Measurements from ENCODE around the gene AFTPH. TPM values are rescaled to one million over a fixed set of nuclear protein-coding genes. Genes with fewer than 3 reads are reported as not detected.

The AFTPH gene
- total and polyA plus RNA-seq, 9 of the 15 experiments (the other 6 are each of a cell fraction or from before 2014, with no cell fraction given): 8.0 to 26.2 (median 13.8) TPM

- TF ChIP-seq HSF4 (CRISPR knock-in tag; IDR thresholded peaks at IDR 0.05; ENCODE audit: borderline replicate concordance): no peak
- TF ChIP-seq ELF4 (CRISPR knock-in tag; IDR thresholded peaks at IDR 0.05): 0 out of 2 replicates have a peak, but pooled peaks have one; percentile 27
- TF ChIP-seq ARNT (IDR thresholded peaks at IDR 0.05): no peak
- TF ChIP-seq THAP7 (CRISPR knock-in tag; IDR thresholded peaks at IDR 0.05): no peak
- no peak for TF ChIP-seq TFE3 (CRISPR knock-in tag; IDR thresholded peaks at IDR 0.05)
- TF ChIP-seq ETV6 (IDR thresholded peaks at IDR 0.05; ENCODE audit: borderline replicate concordance in 1 of 2, low read depth in 2 of 2, low read length in 1 of 2): no peak
- no peak for TF ChIP-seq ETV6 (CRISPR knock-in tag; IDR thresholded peaks at IDR 0.05; ENCODE audit: borderline replicate concordance)
- no peak for TF ChIP-seq ZNF75A (CRISPR knock-in tag; IDR thresholded peaks at IDR 0.05)
- no peak for TF ChIP-seq SFPQ (IDR thresholded peaks at IDR 0.05; ENCODE audit: low read depth, low read length)
- no peak for TF ChIP-seq POLR3A (IDR thresholded peaks at IDR 0.05; ENCODE audit: borderline replicate concordance, extremely low read depth, insufficient read depth, insufficient read length)
- TF ChIP-seq NR2C1 (IDR thresholded peaks at IDR 0.05): peak; percentile 63
- peak; percentile 79 for TF ChIP-seq NR2C1 (tag; IDR thresholded peaks at IDR 0.05)
- TF ChIP-seq JUNB (CRISPR knock-in tag; conservative IDR thresholded peaks at IDR 0.05): no peak
- no peak for TF ChIP-seq ZNF184 (CRISPR knock-in tag; IDR thresholded peaks at IDR 0.05)
- no peak; the same call in 1 of the 2 replicates for TF ChIP-seq RNF2 (IDR thresholded peaks at IDR 0.05)
- TF ChIP-seq TAL1 (IDR thresholded peaks at IDR 0.05): no peak
- no peak for TF ChIP-seq STAT5A (IDR thresholded peaks at IDR 0.05; ENCODE audit: borderline replicate concordance, low read length)
- TF ChIP-seq GTF2E2 (tag; IDR thresholded peaks at IDR 0.05): peak; percentile 64; the same call in 1 of the 2 replicates
- no peak for TF ChIP-seq GATAD2A (IDR thresholded peaks at IDR 0.05)
- TF ChIP-seq HDAC1 (IDR thresholded peaks at IDR 0.05): no peak; a peak in 1 of 4 replicates
- TF ChIP-seq MCM3 (IDR thresholded peaks at IDR 0.05): no peak
- no peak for TF ChIP-seq IRF2 (CRISPR knock-in tag; IDR thresholded peaks at IDR 0.05)
- TF ChIP-seq ZNF431 (CRISPR knock-in tag; IDR thresholded peaks at IDR 0.05): no peak
- TF ChIP-seq ZNF24 (IDR thresholded peaks at IDR 0.05): no peak
- TF ChIP-seq POLR3G (IDR thresholded peaks at IDR 0.05; ENCODE audit: extremely low read depth, insufficient read length, insufficient replicate concordance): no peak
- TF ChIP-seq ZFX (CRISPR knock-in tag; IDR thresholded peaks at IDR 0.05): no peak
- no peak for TF ChIP-seq SNAPC5 (CRISPR knock-in tag; IDR thresholded peaks at IDR 0.05)
Measured at GRCh38 chr2:64523666-64524603, at the start of gene AFTPH (continued).

Data from K562 (cell line).